ENCODE results near the gene OLFML3.
"Not testable (repeated sequence)": the region's sequence is repeated elsewhere in the genome, so short reads cannot be mapped to it uniquely, and the experiment has no call there.

Gene OLFML3

GRCh38 chr1:113947388-113948107 is 31.7 kb upstream of the OLFML3 start:
- in situ Hi-C loops (cut with MboI; ENCODE audit: low sequenced_read_pairs) = no loop called here

- in situ Hi-C loops (cut with MboI; ENCODE audit: low sequenced_read_pairs) = not testable (repeated sequence)
These were observed 31.1 kb upstream of the OLFML3 start for GRCh38 chr1:113948151-113948550.

DNA sequence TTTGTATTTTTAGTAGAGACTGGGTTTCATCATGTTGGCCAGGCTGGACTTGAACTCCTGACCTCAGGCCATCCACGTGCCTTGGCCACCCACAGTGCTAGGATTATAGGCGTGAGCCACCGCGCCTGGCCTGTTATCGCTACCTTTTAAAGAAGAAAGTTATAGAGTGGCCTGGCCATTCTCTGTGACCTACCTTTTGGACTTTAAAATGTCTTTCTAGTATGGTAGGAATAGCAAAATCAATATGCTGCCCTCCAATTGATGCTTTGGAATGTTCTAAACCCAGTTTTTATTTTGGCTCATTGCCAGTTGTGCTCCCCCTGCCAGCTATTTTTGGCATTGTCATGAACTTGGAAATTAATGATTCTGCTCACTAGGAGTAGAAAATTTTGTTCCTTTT is 30.3 kb upstream of the OLFML3 start:
- in situ Hi-C loops (cut with MboI; ENCODE audit: low sequenced_read_pairs) = no loop called here

GRCh38 chr1:113950908-113951307 is 28.4 kb upstream of the OLFML3 start:
- in situ Hi-C loops (cut with MboI; ENCODE audit: low sequenced_read_pairs) = no loop called here

DNA sequence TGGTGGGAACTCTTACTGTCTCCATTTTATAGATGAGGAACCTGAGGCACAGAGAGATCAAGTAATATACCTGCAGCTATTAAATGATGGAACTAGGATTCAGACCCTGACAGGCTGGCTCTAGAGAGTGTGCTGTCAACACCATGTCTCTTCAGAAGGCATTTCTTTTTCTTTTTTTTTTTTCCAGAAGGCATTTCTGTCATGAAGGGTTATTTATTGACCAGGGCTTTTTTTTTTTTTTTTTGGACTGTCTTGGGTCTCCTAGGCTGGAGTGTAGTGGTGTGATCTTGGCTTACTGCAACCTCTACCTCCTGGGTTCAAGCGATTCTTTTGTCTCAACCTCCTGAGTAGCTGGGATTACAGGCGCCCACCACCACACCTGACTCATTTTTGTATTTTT is 27.6 kb upstream of the OLFML3 start:
- in situ Hi-C loops (cut with MboI; ENCODE audit: low sequenced_read_pairs) = no loop called here

GRCh38 chr1:113957984-113958383 is 21.3 kb upstream of the OLFML3 start:
- in situ Hi-C loops (cut with MboI; ENCODE audit: low sequenced_read_pairs) = no loop called here

DNA sequence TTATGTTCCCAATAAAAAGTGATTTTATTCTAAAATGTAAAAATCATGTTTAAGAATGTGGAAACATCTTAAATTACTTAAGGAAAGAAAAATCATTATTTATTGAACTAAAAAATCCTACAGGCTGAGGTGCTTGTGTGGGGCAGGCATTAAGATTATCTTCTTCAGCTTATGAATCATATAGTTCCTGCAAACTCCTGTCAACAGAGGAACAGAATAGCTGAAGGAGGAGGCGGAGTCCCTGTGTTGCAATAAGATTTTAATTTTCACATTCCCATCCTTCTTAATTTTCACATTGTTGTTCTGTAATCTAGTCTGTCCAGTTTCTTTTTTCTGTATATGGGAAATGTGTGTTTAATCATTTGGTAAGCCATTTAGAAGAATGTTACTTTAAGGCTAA is 20.6 kb upstream of the OLFML3 start:
- in situ Hi-C loops (cut with MboI; ENCODE audit: low sequenced_read_pairs) = no loop called here

GRCh38 chr1:113963281-113963906 is 15.9 kb upstream of the OLFML3 start:
- in situ Hi-C loops (cut with MboI; ENCODE audit: low sequenced_read_pairs) = no loop called here

- in situ Hi-C loops (cut with MboI; ENCODE audit: low sequenced_read_pairs) = no loop called here
These were observed 13.4 kb upstream of the OLFML3 start for GRCh38 chr1:113965703-113966412.

DNA sequence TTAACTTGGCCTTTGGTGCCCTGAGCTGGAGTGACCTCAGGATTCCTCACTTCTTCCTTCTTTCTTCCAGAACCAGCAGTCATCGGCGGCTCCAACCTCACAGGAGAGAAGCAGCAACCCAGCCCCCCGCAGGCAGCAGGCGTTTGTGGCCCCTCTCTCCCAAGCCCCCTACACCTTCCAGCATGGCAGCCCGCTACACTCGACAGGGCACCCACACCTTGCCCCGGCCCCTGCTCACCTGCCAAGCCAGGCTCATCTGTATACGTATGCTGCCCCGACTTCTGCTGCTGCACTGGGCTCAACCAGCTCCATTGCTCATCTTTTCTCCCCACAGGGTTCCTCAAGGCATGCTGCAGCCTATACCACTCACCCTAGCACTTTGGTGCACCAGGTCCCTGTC is 6.3 kb upstream of the OLFML3 start:
- in situ Hi-C loops (cut with MboI; ENCODE audit: low sequenced_read_pairs) = no loop called here

DNA sequence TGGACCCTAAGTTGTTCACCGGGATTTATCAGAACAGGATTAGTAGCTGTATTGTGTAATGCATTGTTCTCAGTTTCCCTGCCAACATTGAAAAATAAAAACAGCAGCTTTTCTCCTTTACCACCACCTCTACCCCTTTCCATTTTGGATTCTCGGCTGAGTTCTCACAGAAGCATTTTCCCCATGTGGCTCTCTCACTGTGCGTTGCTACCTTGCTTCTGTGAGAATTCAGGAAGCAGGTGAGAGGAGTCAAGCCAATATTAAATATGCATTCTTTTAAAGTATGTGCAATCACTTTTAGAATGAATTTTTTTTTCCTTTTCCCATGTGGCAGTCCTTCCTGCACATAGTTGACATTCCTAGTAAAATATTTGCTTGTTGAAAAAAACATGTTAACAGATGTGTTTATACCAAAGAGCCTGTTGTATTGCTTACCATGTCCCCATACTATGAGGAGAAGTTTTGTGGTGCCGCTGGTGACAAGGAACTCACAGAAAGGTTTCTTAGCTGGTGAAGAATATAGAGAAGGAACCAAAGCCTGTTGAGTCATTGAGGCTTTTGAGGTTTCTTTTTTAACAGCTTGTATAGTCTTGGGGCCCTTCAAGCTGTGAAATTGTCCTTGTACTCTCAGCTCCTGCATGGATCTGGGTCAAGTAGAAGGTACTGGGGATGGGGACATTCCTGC is 3.9 kb upstream of the OLFML3 start:
- in situ Hi-C loops (cut with MboI; ENCODE audit: low sequenced_read_pairs) = loop anchor here (25.0 kb wide), 1 partner anchor 312 kb away; no protein-coding TSS in a partner anchor

DNA sequence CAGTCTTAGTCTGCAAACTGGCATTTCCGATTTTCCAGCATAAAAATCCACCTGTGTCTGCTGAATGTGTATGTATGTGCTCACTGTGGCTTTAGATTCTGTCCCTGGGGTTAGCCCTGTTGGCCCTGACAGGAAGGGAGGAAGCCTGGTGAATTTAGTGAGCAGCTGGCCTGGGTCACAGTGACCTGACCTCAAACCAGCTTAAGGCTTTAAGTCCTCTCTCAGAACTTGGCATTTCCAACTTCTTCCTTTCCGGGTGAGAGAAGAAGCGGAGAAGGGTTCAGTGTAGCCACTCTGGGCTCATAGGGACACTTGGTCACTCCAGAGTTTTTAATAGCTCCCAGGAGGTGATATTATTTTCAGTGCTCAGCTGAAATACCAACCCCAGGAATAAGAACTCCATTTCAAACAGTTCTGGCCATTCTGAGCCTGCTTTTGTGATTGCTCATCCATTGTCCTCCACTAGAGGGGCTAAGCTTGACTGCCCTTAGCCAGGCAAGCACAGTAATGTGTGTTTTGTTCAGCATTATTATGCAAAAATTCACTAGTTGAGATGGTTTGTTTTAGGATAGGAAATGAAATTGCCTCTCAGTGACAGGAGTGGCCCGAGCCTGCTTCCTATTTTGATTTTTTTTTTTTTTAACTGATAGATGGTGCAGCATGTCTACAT is 2.5 kb upstream of the OLFML3 start:
- in situ Hi-C loops (cut with MboI; ENCODE audit: low sequenced_read_pairs) = loop anchor here (25.0 kb wide), 1 partner anchor 311 kb away; no protein-coding TSS in a partner anchor

GRCh38 chr1:113977906-113978305 is 1.4 kb upstream of the OLFML3 start:
- in situ Hi-C loops (cut with MboI; ENCODE audit: low sequenced_read_pairs) = loop anchor here (25.0 kb wide), 1 partner anchor 309 kb away; no protein-coding TSS in a partner anchor

DNA sequence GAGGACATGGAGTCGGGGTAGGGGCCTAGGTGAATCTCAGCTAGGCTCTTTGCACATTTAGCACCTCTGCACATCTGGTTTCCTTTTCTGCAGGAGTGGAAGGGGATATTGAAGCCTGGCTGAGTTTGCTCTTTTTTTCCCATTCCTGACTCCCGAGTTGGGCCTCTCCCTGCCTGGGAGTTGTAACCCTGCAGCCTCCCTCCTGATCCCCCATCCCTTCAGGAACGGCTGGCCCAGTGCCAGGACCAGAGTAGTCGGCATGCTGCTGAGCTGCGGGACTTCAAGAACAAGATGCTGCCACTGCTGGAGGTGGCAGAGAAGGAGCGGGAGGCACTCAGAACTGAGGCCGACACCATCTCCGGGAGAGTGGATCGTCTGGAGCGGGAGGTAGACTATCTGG is 836 bp downstream of the OLFML3 start:
- in situ Hi-C loops (cut with MboI; ENCODE audit: low sequenced_read_pairs) = loop anchor here (25.0 kb wide), 1 partner anchor 307 kb away; no protein-coding TSS in a partner anchor

DNA sequence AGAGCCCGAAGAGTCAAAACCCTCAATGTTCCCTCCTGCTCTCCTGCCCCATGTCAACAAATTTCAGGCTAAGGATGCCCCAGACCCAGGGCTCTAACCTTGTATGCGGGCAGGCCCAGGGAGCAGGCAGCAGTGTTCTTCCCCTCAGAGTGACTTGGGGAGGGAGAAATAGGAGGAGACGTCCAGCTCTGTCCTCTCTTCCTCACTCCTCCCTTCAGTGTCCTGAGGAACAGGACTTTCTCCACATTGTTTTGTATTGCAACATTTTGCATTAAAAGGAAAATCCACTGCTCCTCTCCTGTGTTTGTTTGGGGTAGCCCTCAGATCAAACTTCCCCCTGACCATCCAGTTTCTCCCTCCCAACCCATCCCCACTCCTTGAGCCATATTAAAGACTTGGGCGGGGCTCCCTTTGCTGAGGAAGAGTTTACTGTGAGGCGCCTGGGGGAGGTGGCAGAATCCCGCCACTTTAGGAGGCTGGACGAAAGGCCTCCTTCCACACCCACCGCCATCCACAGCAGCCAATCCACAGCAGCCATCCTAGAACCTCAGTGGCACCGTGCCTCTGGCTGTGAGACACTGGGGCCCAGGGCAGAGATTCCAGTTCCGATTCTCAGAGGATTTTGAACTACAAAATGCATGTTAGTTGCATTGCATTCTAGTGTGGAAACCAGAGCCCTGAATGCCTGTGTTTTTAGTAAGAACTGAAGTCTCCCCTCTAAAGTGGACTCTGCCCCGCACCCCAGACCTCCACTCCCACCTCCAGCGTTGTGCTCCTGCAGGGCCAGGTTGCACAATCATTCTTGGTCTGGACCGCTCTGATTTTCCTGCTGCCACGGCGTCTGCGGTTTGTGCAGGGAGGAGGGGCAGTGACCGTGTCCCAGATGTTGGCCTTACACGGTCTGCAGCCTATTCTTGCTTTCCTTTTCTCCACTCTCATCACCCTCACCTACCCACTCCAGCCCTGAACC is 3.0 kb downstream of the OLFML3 start:
- in situ Hi-C loops (cut with MboI; ENCODE audit: low sequenced_read_pairs) = loop anchor here (25.0 kb wide), 1 partner anchor 305 kb away; no protein-coding TSS in a partner anchor

DNA sequence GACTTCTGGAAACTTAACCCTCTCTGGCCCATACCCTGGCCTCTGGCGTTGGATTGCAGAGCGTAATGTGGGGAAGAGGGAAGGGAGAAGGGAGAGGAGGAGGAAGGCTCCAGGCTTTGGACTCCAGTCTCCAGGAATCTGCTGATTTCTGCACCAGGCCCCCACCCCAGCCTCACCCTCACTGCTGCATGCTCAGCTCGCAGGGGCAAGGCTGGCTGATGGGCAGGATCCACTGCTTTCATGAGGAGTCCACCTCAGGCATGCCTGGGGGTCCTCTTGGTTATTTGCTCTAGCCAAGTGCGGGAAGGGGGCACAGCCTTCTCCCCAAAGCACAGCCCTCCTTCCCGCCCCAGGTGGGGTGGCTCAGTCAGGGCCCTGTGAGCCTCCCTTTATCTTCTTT is 3.7 kb downstream of the OLFML3 start:
- in situ Hi-C loops (cut with MboI; ENCODE audit: low sequenced_read_pairs) = loop anchor here (25.0 kb wide), 1 partner anchor 304 kb away; no protein-coding TSS in a partner anchor

- in situ Hi-C loops (cut with MboI; ENCODE audit: low sequenced_read_pairs) = loop anchor here (25.0 kb wide), 1 partner anchor 304 kb away; no protein-coding TSS in a partner anchor
These were observed 4.1 kb downstream of the OLFML3 start for GRCh38 chr1:113983391-113983790.

DNA sequence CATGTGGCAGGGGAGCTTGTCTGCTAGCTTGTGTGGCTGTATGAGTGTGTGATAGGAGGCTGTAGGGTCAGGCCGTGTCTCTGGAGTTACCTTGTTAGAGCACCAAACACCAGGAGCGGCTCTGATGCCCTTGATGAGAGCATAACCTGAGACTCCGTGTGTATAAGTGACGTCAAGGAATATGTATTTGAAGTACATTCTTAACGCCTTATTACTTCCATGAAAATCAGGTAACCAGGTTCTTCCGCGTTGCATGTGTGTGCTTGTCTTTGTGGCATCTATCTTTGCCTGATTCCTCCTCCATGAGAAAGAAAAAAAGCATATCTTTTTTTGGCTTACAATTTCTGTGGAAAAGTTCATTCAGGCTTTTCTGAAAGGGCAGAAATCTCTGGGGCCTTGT is 4.6 kb downstream of the OLFML3 start:
- in situ Hi-C loops (cut with MboI; ENCODE audit: low sequenced_read_pairs) = loop anchor here (25.0 kb wide), 1 partner anchor 303 kb away; no protein-coding TSS in a partner anchor

GRCh38 chr1:113984710-113985109 is 5.4 kb downstream of the OLFML3 start:
- in situ Hi-C loops (cut with MboI; ENCODE audit: low sequenced_read_pairs) = loop anchor here (25.0 kb wide), 1 partner anchor 303 kb away; no protein-coding TSS in a partner anchor

Measured in HL-60/S4 treated with retinoic acid at 250 ng/mL for 4 days and 3 days (cell line).